ENCODE measurements around the gene TGFBR3L. TPM values are rescaled to one million over a fixed set of nuclear protein-coding genes. Genes with fewer than 3 reads are reported as not detected.

The TGFBR3L gene
- total RNA-seq, 1 donor from 2014 or later: 2.8 TPM

DNA sequence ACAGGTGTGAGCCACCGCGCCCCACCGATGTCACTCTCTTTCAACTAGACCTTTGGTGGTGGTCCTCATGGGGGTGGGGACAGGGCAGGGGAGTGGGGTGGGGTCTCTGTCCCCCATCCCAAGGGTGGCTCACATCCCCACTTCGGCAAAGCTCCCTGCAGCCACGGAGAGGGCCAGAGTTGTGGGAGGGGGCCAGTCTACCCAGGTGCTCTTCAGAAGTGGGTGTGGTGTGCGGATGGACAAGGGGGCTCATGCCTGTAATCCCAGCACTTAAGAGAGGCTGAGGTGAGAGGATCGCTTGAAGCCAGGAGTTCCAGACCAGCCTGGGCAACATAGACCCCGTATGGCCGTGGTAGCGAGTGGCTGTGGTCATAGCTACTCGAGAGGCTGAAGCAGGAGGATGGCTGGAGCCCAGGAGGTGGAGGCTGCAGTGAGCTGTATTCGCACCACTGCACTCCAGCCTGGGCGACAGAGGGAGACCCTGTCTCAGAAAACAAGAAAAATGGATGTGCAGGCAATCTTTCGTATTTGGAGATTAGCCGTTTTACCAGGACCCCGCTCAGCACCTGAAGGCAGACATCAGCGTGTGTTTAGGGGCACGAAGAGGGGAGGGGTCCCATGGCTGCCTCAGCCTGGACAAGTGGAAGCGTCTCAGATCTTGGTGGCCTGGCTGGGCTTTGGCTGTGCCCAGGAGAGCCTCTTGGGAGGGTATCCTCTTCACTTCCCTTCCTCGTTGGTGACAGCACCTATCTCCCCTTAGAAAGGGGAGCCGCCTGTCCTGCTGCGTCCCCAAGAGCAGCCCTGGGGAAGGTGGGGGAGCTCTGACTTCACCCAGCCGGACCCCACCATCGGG lies 846 bp downstream of the TGFBR3L start:
- Mint-ChIP-seq H3K27me3 (ENCODE audit: low read depth, unreplicated experiment) (peaks cover 13% of the 10 kb centered on the region), H3K4me1 (ENCODE audit: low read depth, unreplicated experiment) (peaks cover 3% of the 10 kb centered on the region), H3K36me3 (ENCODE audit: low read depth, unreplicated experiment) (peaks cover 3% of the 10 kb centered on the region), H3K27ac (ENCODE audit: unreplicated experiment) (no peak overlapping the region), H3K4me3 (ENCODE audit: unreplicated experiment) (peak overlapping the region; percentile 25), H3K9me3 (ENCODE audit: unreplicated experiment) (no peaks in the 10 kb centered on the region)
- Histone ChIP-seq H3K9ac (ENCODE audit: low read length) (no peak overlapping the region), H3K4me3 (ENCODE audit: insufficient read depth, low read depth, low read length) (no peak overlapping the region), H2AFZ (ENCODE audit: low read depth, low read length) (no peak overlapping the region), H3K36me3 (ENCODE audit: insufficient read depth, low read length) (no peaks in the 10 kb centered on the region), H3K4me2 (ENCODE audit: low read length) (peak overlapping the region; percentile 78), H3K4me1 (ENCODE audit: insufficient read depth, low read length) (peaks cover 20% of the 10 kb centered on the region), H3K9me3 (ENCODE audit: insufficient read depth, low read depth, low read length) (no peaks in the 10 kb centered on the region), H3K79me2 (ENCODE audit: insufficient read depth, low read length) (no peaks in the 10 kb centered on the region), H3K27me3 (ENCODE audit: insufficient read depth, low read length) (peaks cover 22% of the 10 kb centered on the region), H3K27ac (ENCODE audit: low read depth, low read length) (no peak overlapping the region), H4K20me1 (ENCODE audit: insufficient read depth, low read length) (peaks cover 9% of the 10 kb centered on the region)
- TF ChIP-seq, protein P1, sequence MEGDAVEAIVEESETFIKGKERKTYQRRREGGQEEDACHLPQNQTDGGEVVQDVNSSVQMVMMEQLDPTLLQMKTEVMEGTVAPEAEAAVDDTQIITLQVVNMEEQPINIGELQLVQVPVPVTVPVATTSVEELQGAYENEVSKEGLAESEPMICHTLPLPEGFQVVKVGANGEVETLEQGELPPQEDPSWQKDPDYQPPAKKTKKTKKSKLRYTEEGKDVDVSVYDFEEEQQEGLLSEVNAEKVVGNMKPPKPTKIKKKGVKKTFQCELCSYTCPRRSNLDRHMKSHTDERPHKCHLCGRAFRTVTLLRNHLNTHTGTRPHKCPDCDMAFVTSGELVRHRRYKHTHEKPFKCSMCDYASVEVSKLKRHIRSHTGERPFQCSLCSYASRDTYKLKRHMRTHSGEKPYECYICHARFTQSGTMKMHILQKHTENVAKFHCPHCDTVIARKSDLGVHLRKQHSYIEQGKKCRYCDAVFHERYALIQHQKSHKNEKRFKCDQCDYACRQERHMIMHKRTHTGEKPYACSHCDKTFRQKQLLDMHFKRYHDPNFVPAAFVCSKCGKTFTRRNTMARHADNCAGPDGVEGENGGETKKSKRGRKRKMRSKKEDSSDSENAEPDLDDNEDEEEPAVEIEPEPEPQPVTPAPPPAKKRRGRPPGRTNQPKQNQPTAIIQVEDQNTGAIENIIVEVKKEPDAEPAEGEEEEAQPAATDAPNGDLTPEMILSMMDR (IDR thresholded peaks at IDR 0.05; ENCODE audit: insufficient read depth, low read depth, low read length): no peak
- no peak for TF ChIP-seq EZH2 (IDR thresholded peaks at IDR 0.05; ENCODE audit: insufficient read depth, low read length)
- DNase-seq (ENCODE audit: low read depth): no peak
- no peak for FAIRE-seq

DNA sequence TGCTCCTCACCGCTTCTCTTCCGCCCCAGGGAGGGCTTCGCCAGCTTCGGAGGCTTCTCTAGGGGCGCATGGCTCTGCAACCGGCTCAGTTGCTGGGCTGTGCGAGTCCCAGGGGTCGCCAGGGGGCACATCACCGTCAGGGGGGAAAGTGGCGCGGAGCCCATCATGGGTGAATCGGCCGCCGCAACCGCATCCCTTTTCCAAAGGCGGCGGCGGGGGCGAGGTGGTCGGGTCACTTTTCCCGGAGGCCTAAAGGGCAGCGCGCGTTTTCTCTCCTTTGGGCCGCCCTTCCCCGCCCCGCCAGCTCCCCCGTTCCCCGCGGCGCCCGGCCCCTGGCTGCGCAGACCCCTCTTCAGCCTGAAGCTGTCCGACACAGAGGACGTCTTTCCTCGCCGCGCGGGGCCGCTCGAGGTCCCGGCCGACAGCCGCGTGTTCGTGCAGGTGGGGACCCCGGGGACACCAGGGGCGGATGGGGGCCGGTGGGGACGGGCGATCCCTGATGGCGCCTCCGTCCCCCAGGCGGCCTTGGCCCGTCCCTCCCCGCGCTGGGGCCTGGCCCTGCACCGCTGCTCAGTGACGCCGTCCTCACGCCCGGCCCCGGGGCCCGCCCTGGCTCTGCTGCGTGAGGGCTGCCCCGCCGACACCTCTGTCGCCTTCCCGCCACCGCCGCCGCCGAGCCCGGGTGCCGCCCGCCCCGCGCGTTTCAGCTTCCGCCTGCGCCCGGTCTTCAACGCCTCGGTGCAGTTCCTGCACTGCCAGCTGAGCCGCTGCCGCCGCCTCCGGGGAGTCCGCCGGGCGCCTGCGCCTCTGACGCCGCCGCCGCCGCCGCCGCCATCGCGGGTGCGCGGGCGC lies 1.7 kb downstream of the TGFBR3L start:
- H3K27ac ChIP-seq (ENCODE audit: low read depth, low read length): no peak overlapping the region
- Mint-ChIP-seq H3K27me3 (ENCODE audit: low read depth, unreplicated experiment) (peaks cover 13% of the 10 kb centered on the region), H3K27ac (ENCODE audit: unreplicated experiment) (no peak overlapping the region), H3K4me1 (ENCODE audit: low read depth, unreplicated experiment) (peaks cover 3% of the 10 kb centered on the region), H3K36me3 (ENCODE audit: low read depth, unreplicated experiment) (peaks cover 2% of the 10 kb centered on the region), H3K4me3 (ENCODE audit: unreplicated experiment) (no peak overlapping the region), H3K9me3 (ENCODE audit: unreplicated experiment) (no peaks in the 10 kb centered on the region)
- H3K4me2 ChIP-seq (ENCODE audit: low read length): peak overlapping the region; percentile 78
- peaks cover 22% of the 10 kb centered on the region for H3K27me3 ChIP-seq (ENCODE audit: insufficient read depth, low read length)
- DNase-seq (ENCODE audit: low read depth) (no peak), FAIRE-seq (no peak)
- no peaks in the 10 kb centered on the region for H3K9me3 ChIP-seq (ENCODE audit: insufficient read depth, low read depth, low read length)
- H3K36me3 ChIP-seq (ENCODE audit: insufficient read depth, low read length): no peaks in the 10 kb centered on the region
- H3K4me1 ChIP-seq (ENCODE audit: insufficient read depth, low read length): peaks cover 25% of the 10 kb centered on the region
- H4K20me1 ChIP-seq (ENCODE audit: insufficient read depth, low read length): peaks cover 14% of the 10 kb centered on the region
- H3K4me3 ChIP-seq (ENCODE audit: insufficient read depth, low read depth, low read length): no peak overlapping the region
- H3K9ac ChIP-seq (ENCODE audit: low read length): no peak overlapping the region
- TF ChIP-seq, protein P1 (IDR thresholded peaks at IDR 0.05; ENCODE audit: insufficient read depth, low read depth, low read length): no peak
- TF ChIP-seq EZH2 (IDR thresholded peaks at IDR 0.05; ENCODE audit: insufficient read depth, low read length): peak; percentile 85
- no peaks in the 10 kb centered on the region for H3K79me2 ChIP-seq (ENCODE audit: insufficient read depth, low read length)
- no peak overlapping the region for H2AFZ ChIP-seq (ENCODE audit: low read depth, low read length)

All from astrocyte (in vitro differentiated cells and primary cell).